HCT116 (cell line): ENCODE data around the gene EVA1A. TPM values are rescaled to one million over a fixed set of nuclear protein-coding genes. Genes with fewer than 3 reads are reported as not detected.

ENCODE experiments used
- ATAC-seq: fragments of 200-7000 bp; cut with Tn5 transposase; 2 replicates; pipeline ENCODE4 v1.9.1; 2020; ENCODE audit warnings: mild to moderate bottlenecking, moderate library complexity
- BruUV-seq: library from RNA; stranded (reverse); fragments of 400-500 nt; replicated peaks from 2 replicates; lab custom pipeline; 2021; lab: Mats Ljungman, UMichigan
- CTCF ChIA-PET: fragments of 300-600 bp; sonication (Branson Sonifier 250); formaldehyde crosslinking; loops from one replicate; lab custom pipeline; 2021; ENCODE audit warnings: antibody characterized with exemption; lab: Charles Lee
- POLR2A ChIA-PET: fragments of 300-600, 350-600 bp; sonication (Branson Sonifier 250); formaldehyde crosslinking; loops from one replicate; lab custom pipeline; 2021; ENCODE audit warnings: antibody characterized with exemption; lab: Charles Lee
- RAD21 ChIA-PET, 2 experiments: fragments of 300-600 bp; sonication (Branson Sonifier 250); formaldehyde crosslinking; loops; one replicate each; lab custom pipeline; 2023; ENCODE audit warnings: low total read pairs in 2 of 2; ENCODE audit not compliant: uncharacterized antibody in 2 of 2, unreplicated experiment in 2 of 2, low non-redundant PET in 1 of 2; lab: Charles Lee
- DNase-seq: peaks from one replicate; pipeline ENCODE4 v3.0.0-alpha.2; 2010; ENCODE audit warnings: low read depth, low spot score
- H2AFZ ChIP-seq: fragments of 200-600 bp; shearing (Covaris generic), sonication (generic); 2 replicates; pipeline ENCODE4 v1.6.1; 2017; ENCODE audit warnings: low read depth, mixed run types, mixed read lengths, antibody characterized with exemption, low read length; ENCODE audit not compliant: poor library complexity, severe bottlenecking
- H3K27ac ChIP-seq: 2 replicates; pipeline ENCODE4 v1.5.1; 2012; ENCODE audit warnings: low read depth, low read length
- H3K27me3 ChIP-seq: fragments of 200-600 bp; sonication (generic); 2 replicates; pipeline ENCODE4 v1.6.1; 2016; ENCODE audit warnings: mixed run types, low read length, mixed read lengths; ENCODE audit not compliant: insufficient read depth
- H3K36me3 ChIP-seq, 2 experiments: fragments of 200-500 bp in 1 of 2; fragments of 200-600 bp in 1 of 2; sonication (Bioruptor generic) in 1 of 2; sonication (generic) in 1 of 2; 2 replicates each; pipeline versions ENCODE4 v1.5.1 to v1.6.1; 2014 to 2016; ENCODE audit warnings: low read length in 2 of 2, inconsistent platforms in 1 of 2, mixed read lengths in 1 of 2, mixed run types in 1 of 2; ENCODE audit not compliant: insufficient read depth in 2 of 2, control insufficient read depth in 1 of 2
- H3K4me1 ChIP-seq, 2 experiments: fragments of 200-600 bp in 1 of 2; sonication (generic) in 1 of 2; 2 replicates each; pipeline versions ENCODE4 v1.5.1 to v1.6.1; 2012 to 2017; ENCODE audit warnings: low read length in 2 of 2, inconsistent platforms in 1 of 2, mild to moderate bottlenecking in 1 of 2, mixed read lengths in 1 of 2, mixed run types in 1 of 2, moderate library complexity in 1 of 2; ENCODE audit not compliant: insufficient read depth in 2 of 2, control insufficient read depth in 1 of 2
- H3K4me2 ChIP-seq: fragments of 200-600 bp; sonication (generic); 2 replicates; pipeline ENCODE4 v1.6.1; 2017; ENCODE audit warnings: mixed run types, low read length, mixed read lengths
- H3K4me3 ChIP-seq, 2 experiments: fragments of 200-600 bp in 1 of 2; sonication (generic) in 1 of 2; replicated peaks in 1 of 2; 2 replicates each; pipeline ENCODE4 v1.5.1; 2011 to 2016; ENCODE audit warnings: low read length in 2 of 2, control low read depth in 1 of 2, low read depth in 1 of 2, mild to moderate bottlenecking in 1 of 2, mixed read lengths in 1 of 2, mixed run types in 1 of 2
- H3K79me2 ChIP-seq: fragments of 200-600 bp; sonication (generic); 2 replicates; pipeline ENCODE4 v1.6.1; 2017; ENCODE audit warnings: mild to moderate bottlenecking, mixed run types, low read length, moderate library complexity, mixed read lengths; ENCODE audit not compliant: insufficient read depth
- H3K9ac ChIP-seq: fragments of 200-600 bp; sonication (generic); 2 replicates; pipeline ENCODE4 v1.6.1; 2016; ENCODE audit warnings: low read length, mixed read lengths
- H3K9me2 ChIP-seq: fragments of 200-600 bp; sonication (generic), shearing (Covaris generic); 2 replicates; pipeline ENCODE4 v1.6.1; 2017; ENCODE audit warnings: mixed run types, mild to moderate bottlenecking, moderate library complexity; ENCODE audit not compliant: insufficient read depth
- H3K9me3 ChIP-seq, 2 experiments: fragments of 200-500 bp in 1 of 2; fragments of 200-600 bp in 1 of 2; sonication (Bioruptor generic) in 1 of 2; sonication (generic) in 1 of 2; 2 replicates each; pipeline ENCODE4 v1.6.1; 2014 to 2017; ENCODE audit warnings: low read length in 2 of 2, mixed read lengths in 2 of 2, inconsistent platforms in 1 of 2, low read depth in 1 of 2, mild to moderate bottlenecking in 1 of 2, mixed run types in 1 of 2, moderate library complexity in 1 of 2; ENCODE audit not compliant: control insufficient read depth in 1 of 2, insufficient read depth in 1 of 2
- H4K20me1 ChIP-seq: fragments of 200-600 bp; sonication (generic), shearing (Covaris generic); 2 replicates; pipeline ENCODE4 v1.6.1; 2017; ENCODE audit warnings: mixed run types, mild to moderate bottlenecking, moderate library complexity; ENCODE audit not compliant: insufficient read depth
- RAD21 ChIP-seq: IDR thresholded peaks from 2 replicates; pipeline ENCODE4 v1.6.1; 2012; ENCODE audit warnings: low read depth, mild to moderate bottlenecking
- SRF ChIP-seq: IDR thresholded peaks from 2 replicates; pipeline ENCODE4 v1.6.1; 2012; ENCODE audit warnings: low read depth
- intact Hi-C: fragments of 100-400 bp; cut with micrococcal nuclease; formaldehyde crosslinking; loops from 2 replicates; pipeline ENCODE4 v1.10.0; 2022
- total RNA-seq: library from RNA; stranded (reverse); gene quantifications from one replicate; pipeline ENCODE4 v1.2.1, GENCODE V29; 2021; ENCODE audit not compliant: unreplicated experiment
- TF ChIP-seq, protein P1 (sequence below): IDR thresholded peaks from 2 replicates; pipeline ENCODE4 v1.6.1; 2011; ENCODE audit warnings: mild to moderate bottlenecking, low read length, moderate library complexity; ENCODE audit not compliant: insufficient replicate concordance; ENCODE audit errors: extremely low read depth
- TF ChIP-seq, protein P2 (sequence below), 3 experiments: fragments of 200-600 bp in 1 of 3; sonication (generic) in 1 of 3; IDR thresholded peaks in 2 of 3; conservative IDR thresholded peaks in 1 of 3; 2 replicates each; pipeline ENCODE4 v1.5.1; 2012 to 2017; ENCODE audit warnings: low read depth in 2 of 3, low read length in 2 of 3, antibody characterized with exemption in 1 of 3, borderline replicate concordance in 1 of 3, control low read depth in 1 of 3, mild to moderate bottlenecking in 1 of 3, mixed read lengths in 1 of 3, mixed run types in 1 of 3, moderate library complexity in 1 of 3; ENCODE audit not compliant: insufficient read depth in 1 of 3

The EVA1A gene
- total RNA-seq, 1 experiment from 2014 or later: 2.8 TPM

DNA sequence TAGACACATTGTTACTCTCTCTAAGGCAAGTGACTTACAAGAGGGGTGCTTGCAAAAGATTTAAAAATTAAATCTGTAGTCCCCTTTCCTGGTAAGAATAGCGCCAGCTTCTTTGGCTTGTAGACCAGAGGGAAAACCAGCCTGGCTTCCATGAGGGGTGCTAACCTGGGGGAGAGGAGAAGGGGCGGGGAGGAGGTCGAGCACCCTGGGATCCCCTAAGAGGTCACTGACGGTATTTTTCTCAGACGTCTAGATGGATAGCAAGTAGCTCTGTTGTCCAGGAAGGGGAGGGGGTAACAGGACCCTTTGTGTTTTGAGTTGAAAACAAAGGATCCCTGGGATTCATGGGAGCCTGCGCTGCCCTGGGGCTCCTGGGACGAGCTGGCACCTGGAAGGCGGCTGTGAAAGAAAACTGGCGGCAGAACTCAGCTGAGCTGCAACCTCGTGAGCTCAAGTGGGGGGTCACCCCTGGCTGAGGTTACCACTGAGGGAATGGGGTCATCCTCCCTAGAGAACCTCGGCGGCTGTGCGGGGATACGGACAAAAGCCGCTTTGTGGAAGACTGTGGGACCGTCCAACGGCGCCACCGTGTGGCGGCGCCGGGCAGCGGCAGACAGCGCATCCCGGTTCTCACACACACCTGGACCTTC lies 48.1 kb upstream of the EVA1A start:
- POLR2A ChIA-PET: no interaction called here
- RAD21 ChIA-PET: no interaction called here

More for the DNA sequence above, 48.1 kb upstream of the EVA1A start:
- CTCF ChIA-PET: interaction anchor here (0.7 to 1.9 kb wide), 6 partner anchors 10 to 143 kb away, joined by 3 to 13 read pairs (median 4); no protein-coding TSS in a partner anchor
- Histone ChIP-seq H3K79me2 (no peaks in the 10 kb centered on the region), H3K36me3 (no peaks in the 10 kb centered on the region), H3K9me2 (no peaks in the 10 kb centered on the region), H3K4me2 (peak overlapping the region; percentile 66), H3K9ac (no peak overlapping the region), H4K20me1 (no peaks in the 10 kb centered on the region), H3K9me3 (no peaks in the 10 kb centered on the region), H3K4me3 (peak overlapping the region; percentile 25 to 26; a peak in 3 of 4 replicates), H3K27ac (no peak overlapping the region), H3K4me1 (peaks cover 5 to 10% of the 10 kb centered on the region in 2 experiments), H3K27me3 (peaks cover 17% of the 10 kb centered on the region; the same call in 1 of the 2 replicates), H2AFZ (peak overlapping the region; percentile 63)
- DNase-seq (peak; percentile 24), ATAC-seq (peak; percentile 98)
- no peak for TF ChIP-seq SRF
- TF ChIP-seq, protein P1, sequence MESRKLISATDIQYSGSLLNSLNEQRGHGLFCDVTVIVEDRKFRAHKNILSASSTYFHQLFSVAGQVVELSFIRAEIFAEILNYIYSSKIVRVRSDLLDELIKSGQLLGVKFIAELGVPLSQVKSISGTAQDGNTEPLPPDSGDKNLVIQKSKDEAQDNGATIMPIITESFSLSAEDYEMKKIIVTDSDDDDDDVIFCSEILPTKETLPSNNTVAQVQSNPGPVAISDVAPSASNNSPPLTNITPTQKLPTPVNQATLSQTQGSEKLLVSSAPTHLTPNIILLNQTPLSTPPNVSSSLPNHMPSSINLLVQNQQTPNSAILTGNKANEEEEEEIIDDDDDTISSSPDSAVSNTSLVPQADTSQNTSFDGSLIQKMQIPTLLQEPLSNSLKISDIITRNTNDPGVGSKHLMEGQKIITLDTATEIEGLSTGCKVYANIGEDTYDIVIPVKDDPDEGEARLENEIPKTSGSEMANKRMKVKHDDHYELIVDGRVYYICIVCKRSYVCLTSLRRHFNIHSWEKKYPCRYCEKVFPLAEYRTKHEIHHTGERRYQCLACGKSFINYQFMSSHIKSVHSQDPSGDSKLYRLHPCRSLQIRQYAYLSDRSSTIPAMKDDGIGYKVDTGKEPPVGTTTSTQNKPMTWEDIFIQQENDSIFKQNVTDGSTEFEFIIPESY: no peak
- TF ChIP-seq, protein P2, sequence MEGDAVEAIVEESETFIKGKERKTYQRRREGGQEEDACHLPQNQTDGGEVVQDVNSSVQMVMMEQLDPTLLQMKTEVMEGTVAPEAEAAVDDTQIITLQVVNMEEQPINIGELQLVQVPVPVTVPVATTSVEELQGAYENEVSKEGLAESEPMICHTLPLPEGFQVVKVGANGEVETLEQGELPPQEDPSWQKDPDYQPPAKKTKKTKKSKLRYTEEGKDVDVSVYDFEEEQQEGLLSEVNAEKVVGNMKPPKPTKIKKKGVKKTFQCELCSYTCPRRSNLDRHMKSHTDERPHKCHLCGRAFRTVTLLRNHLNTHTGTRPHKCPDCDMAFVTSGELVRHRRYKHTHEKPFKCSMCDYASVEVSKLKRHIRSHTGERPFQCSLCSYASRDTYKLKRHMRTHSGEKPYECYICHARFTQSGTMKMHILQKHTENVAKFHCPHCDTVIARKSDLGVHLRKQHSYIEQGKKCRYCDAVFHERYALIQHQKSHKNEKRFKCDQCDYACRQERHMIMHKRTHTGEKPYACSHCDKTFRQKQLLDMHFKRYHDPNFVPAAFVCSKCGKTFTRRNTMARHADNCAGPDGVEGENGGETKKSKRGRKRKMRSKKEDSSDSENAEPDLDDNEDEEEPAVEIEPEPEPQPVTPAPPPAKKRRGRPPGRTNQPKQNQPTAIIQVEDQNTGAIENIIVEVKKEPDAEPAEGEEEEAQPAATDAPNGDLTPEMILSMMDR (IDR thresholded peaks at IDR 0.05 in 2 of 3, conservative IDR thresholded peaks at IDR 0.05 in 1 of 3; ENCODE audit: borderline replicate concordance in 1 of 3, insufficient read depth in 1 of 3, low read depth in 2 of 3, low read length in 2 of 3): peak; percentile 79 to 98 (median 95)
- TF ChIP-seq RAD21: peak; percentile 86
- BruUV-seq: no TSS peak
- intact Hi-C loops: loop anchor here (1.0 to 10.0 kb wide), 3 partner anchors 145 to 687 kb away; no protein-coding TSS in a partner anchor
